MM.1S (cell line): Measurements from ENCODE around the gene LMF1.

Experiments
- DNase-seq: peaks from one replicate; pipeline ENCODE4 v3.0.0-alpha.2; 2015
- H2AFZ ChIP-seq: fragments of 300-600 bp; sonication (generic); 2 replicates; pipeline ENCODE4 v1.6.0; 2016; ENCODE audit warnings: antibody characterized with exemption, low read length
- H3F3A ChIP-seq: fragments of 300-600 bp; sonication (generic); 2 replicates; pipeline ENCODE4 v1.6.1; 2016; ENCODE audit warnings: mild to moderate bottlenecking, antibody characterized with exemption, low read length, moderate library complexity, mixed read lengths; ENCODE audit not compliant: insufficient read depth
- H3K27ac ChIP-seq: fragments of 300-600 bp; sonication (generic); 2 replicates; pipeline ENCODE4 v1.5.1; 2016; ENCODE audit warnings: mild to moderate bottlenecking, low read length
- H3K27me3 ChIP-seq: fragments of 300-600 bp; sonication (generic); replicated peaks from 2 replicates; pipeline ENCODE4 v1.6.0; 2016; ENCODE audit warnings: low read length; ENCODE audit not compliant: insufficient read depth
- H3K36me3 ChIP-seq: fragments of 300-600 bp; sonication (generic); replicated peaks from 2 replicates; pipeline ENCODE4 v1.6.1; 2016; ENCODE audit warnings: mild to moderate bottlenecking, low read length, mixed read lengths; ENCODE audit not compliant: insufficient read depth
- H3K4me1 ChIP-seq: fragments of 300-600 bp; sonication (generic); 2 replicates; pipeline ENCODE4 v1.6.1; 2016; ENCODE audit warnings: low read length, mixed read lengths
- H3K4me2 ChIP-seq: fragments of 300-600 bp; sonication (generic); 2 replicates; pipeline ENCODE4 v1.6.0; 2016; ENCODE audit warnings: low read depth, low read length
- H3K4me3 ChIP-seq: fragments of 300-600 bp; sonication (generic); 2 replicates; pipeline ENCODE4 v1.5.1; 2016; ENCODE audit warnings: low read length, mixed read lengths
- H3K79me2 ChIP-seq: fragments of 300-600 bp; sonication (generic); 2 replicates; pipeline ENCODE4 v1.6.1; 2016; ENCODE audit warnings: mixed run types, low read length, mixed read lengths
- H3K9ac ChIP-seq: fragments of 300-600 bp; sonication (generic); 2 replicates; pipeline ENCODE4 v1.6.1; 2016; ENCODE audit warnings: low read length, mixed read lengths
- H3K9me2 ChIP-seq: fragments of 300-600 bp; sonication (generic); replicated peaks from 2 replicates; pipeline ENCODE4 v1.6.1; 2016; ENCODE audit warnings: mild to moderate bottlenecking, low read length, mixed read lengths; ENCODE audit not compliant: insufficient read depth
- H3K9me3 ChIP-seq: fragments of 300-600 bp; sonication (generic); replicated peaks from 2 replicates; pipeline ENCODE4 v1.6.1; 2016; ENCODE audit warnings: mild to moderate bottlenecking, low read length, mixed read lengths; ENCODE audit not compliant: insufficient read depth
- H4K20me1 ChIP-seq: fragments of 300-600 bp; sonication (generic); 2 replicates; pipeline ENCODE4 v1.6.1; 2016; ENCODE audit warnings: mild to moderate bottlenecking, low read length, moderate library complexity, mixed read lengths; ENCODE audit not compliant: insufficient read depth
- EZH2 ChIP-seq: fragments of 300-600 bp; sonication (generic); optimal IDR thresholded peaks from 2 replicates; pipeline ENCODE3; 2017; ENCODE audit warnings: low read depth, mild to moderate bottlenecking, antibody characterized with exemption, low read length, mixed read lengths
- EZH2phosphoT487 ChIP-seq: fragments of 300-600 bp; sonication (generic); IDR thresholded peaks from 2 replicates; pipeline ENCODE4 v1.6.1; 2018; ENCODE audit warnings: antibody characterized with exemption, low read length
- TF ChIP-seq, protein P1 (sequence below): fragments of 300-600 bp; sonication (generic); IDR thresholded peaks from 2 replicates; pipeline ENCODE4 v1.5.1; 2016; ENCODE audit warnings: antibody characterized with exemption, low read length, mixed read lengths

The LMF1 gene

DNA sequence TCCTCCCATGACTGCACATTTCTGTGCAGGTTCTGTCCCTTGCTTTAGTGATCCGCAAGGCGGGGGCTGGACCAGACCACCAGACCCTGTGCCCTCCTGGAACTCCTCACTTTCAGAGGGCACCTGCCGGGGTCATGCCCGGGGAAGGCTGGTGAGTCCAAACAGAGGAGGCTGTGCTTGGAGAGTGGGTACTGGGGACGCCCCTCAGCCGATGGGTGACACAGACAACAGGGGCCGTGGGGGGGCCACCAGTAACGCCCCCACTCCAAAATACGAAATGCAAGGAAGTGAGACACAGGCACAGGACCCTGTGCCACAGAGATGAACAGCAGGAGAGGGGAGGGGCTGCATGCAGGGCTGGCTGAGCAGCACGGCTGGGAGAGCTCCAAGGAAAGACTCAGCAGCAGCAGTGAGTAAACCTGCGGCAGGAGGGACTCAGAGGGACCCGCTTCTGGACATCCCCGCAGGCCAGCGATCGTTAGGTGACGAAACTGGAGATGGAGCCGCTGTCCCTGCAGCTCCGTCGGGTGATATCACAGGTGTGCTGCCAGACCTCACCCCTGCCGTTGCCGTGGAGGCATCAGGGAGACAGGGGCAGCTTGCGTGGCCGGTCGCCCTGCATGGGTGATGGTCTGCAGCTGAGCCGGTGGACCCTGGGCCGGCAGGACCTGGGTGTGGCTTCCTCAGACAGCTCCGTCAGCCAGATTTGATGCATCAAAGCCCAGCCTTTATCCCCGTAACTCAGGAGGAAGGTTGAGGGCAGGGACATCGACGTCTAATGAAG, 99.0 kb downstream of the LMF1 start:
- no peak for DNase-seq
- H3K9me3 ChIP-seq = no peaks in the 10 kb centered on the region
- no peaks in the 10 kb centered on the region for H4K20me1 ChIP-seq
- H3K4me3 ChIP-seq = no peak overlapping the region
- no peak overlapping the region for H3K4me2 ChIP-seq
- H2AFZ ChIP-seq = no peak overlapping the region
- H3K9me2 ChIP-seq = no peaks in the 10 kb centered on the region
- H3K36me3 ChIP-seq = no peaks in the 10 kb centered on the region
- H3F3A ChIP-seq = no peaks in the 10 kb centered on the region
- H3K27me3 ChIP-seq = peaks cover 91% of the 10 kb centered on the region
- no peak overlapping the region for H3K9ac ChIP-seq
- no peak overlapping the region for H3K27ac ChIP-seq
- TF ChIP-seq EZH2 (no peak), EZH2phosphoT487 (no peak)
- TF ChIP-seq, protein P1, sequence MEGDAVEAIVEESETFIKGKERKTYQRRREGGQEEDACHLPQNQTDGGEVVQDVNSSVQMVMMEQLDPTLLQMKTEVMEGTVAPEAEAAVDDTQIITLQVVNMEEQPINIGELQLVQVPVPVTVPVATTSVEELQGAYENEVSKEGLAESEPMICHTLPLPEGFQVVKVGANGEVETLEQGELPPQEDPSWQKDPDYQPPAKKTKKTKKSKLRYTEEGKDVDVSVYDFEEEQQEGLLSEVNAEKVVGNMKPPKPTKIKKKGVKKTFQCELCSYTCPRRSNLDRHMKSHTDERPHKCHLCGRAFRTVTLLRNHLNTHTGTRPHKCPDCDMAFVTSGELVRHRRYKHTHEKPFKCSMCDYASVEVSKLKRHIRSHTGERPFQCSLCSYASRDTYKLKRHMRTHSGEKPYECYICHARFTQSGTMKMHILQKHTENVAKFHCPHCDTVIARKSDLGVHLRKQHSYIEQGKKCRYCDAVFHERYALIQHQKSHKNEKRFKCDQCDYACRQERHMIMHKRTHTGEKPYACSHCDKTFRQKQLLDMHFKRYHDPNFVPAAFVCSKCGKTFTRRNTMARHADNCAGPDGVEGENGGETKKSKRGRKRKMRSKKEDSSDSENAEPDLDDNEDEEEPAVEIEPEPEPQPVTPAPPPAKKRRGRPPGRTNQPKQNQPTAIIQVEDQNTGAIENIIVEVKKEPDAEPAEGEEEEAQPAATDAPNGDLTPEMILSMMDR = no peak
- no peaks in the 10 kb centered on the region for H3K79me2 ChIP-seq
- H3K4me1 ChIP-seq = no peaks in the 10 kb centered on the region

DNA sequence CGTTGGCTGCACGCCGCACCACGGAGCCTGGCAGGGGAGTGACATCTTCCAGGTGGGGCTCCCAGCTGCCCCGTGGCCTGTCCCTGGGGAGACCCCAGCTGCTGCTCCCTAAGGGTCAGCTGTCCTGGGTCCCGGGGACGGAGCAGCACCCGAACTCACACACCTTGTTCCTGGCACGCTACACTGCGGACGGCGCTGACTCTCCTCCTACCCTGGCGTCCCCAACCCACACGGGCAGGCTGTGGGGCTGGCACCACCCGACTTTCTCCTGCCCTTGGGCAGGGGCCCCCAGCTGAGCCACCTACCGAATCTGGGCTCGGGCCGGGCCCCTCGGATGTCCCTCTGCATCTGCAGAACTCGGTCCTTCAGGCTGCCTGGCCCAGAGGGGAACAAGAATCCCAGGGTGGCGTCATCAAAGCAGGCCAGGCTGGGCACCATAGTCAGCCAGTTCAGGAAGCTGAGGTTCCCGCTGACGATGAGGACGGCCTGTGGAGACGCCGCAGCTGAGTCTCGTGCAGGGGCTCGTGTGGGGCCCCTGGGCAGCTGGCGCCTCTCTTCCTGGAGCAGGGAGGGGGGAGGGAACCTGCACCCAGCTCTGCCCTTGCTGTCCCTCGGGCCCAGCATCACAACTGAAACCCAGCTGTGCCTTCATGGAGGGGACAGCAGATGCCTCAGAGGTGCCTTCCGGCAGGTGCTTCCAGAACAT, 99.8 kb downstream of the LMF1 start:
- Histone ChIP-seq H3K79me2 (no peaks in the 10 kb centered on the region), H3K9ac (no peak overlapping the region), H3K4me1 (no peaks in the 10 kb centered on the region), H3K4me2 (no peak overlapping the region), H2AFZ (no peak overlapping the region), H3K9me3 (no peaks in the 10 kb centered on the region), H3K4me3 (no peak overlapping the region), H3K27me3 (peaks cover 91% of the 10 kb centered on the region), H3K9me2 (no peaks in the 10 kb centered on the region), H3K36me3 (no peaks in the 10 kb centered on the region), H4K20me1 (no peaks in the 10 kb centered on the region), H3K27ac (no peak overlapping the region), H3F3A (no peaks in the 10 kb centered on the region)
- TF ChIP-seq, protein P1 = no peak
- TF ChIP-seq EZH2 (no peak), EZH2phosphoT487 (no peak)
- no peak for DNase-seq

DNA sequence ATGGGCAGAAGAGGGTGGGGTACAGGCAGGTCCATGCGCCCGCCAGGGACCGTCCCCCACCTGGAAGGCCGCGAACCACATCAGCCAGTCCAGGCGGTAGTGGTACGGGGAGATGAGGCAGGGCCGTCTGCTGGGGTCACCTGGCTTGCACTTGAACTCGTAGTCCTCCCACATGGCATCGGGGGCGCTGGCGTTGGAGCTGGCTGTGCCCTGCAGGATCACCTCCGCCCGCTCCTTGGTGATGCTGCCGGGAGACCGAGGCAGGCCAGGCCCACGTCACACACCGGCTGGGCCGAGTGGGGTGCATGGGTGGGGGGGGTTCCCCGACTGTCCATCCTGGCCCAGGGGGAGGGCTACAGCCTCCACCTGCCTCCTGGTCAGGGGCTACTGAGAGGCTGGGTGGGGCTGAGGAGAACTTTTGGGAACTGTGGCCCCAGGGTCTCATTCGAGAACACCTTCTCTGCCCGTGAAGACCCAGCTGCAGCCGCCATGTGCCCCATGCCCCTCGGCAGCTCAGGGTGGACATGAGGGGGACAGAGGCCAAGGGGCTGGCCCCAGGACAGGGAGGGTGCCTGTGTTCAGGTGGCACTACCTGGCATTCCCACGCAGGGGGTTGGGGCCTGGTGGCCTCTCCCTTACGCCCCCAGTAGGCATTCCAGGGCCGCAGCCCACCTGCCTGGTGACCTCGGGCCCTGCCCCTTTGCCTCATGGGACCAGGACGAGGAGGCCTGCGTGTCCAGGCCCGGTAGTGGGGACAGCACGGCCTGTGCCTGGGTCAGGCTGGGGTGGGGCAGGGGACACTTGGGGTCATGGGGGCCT, 100.8 kb downstream of the LMF1 start:
- no peak overlapping the region for H3K4me2 ChIP-seq
- H2AFZ ChIP-seq = no peak overlapping the region
- DNase-seq = no peak
- H3F3A ChIP-seq = no peaks in the 10 kb centered on the region
- no peaks in the 10 kb centered on the region for H3K79me2 ChIP-seq
- H3K9me3 ChIP-seq = no peaks in the 10 kb centered on the region
- no peak overlapping the region for H3K4me3 ChIP-seq
- no peak overlapping the region for H3K9ac ChIP-seq
- H3K9me2 ChIP-seq = no peaks in the 10 kb centered on the region
- H3K4me1 ChIP-seq = no peaks in the 10 kb centered on the region
- H3K27me3 ChIP-seq = peaks cover 91% of the 10 kb centered on the region
- no peak overlapping the region for H3K27ac ChIP-seq
- TF ChIP-seq, protein P1 = no peak
- TF ChIP-seq EZH2phosphoT487 = no peak
- TF ChIP-seq EZH2 = no peak
- no peaks in the 10 kb centered on the region for H4K20me1 ChIP-seq
- H3K36me3 ChIP-seq = no peaks in the 10 kb centered on the region
